AML-193 (cell line): Measurements from ENCODE around the gene GBF1.
A peak's percentile ranks its signal among the peaks of the same experiment; 100 is the strongest.

Experiments
- DNase-seq, 2 experiments: peaks; one replicate each; lab custom pipeline; 2025; lab: John Stamatoyannopoulos, UW

Gene GBF1

DNA sequence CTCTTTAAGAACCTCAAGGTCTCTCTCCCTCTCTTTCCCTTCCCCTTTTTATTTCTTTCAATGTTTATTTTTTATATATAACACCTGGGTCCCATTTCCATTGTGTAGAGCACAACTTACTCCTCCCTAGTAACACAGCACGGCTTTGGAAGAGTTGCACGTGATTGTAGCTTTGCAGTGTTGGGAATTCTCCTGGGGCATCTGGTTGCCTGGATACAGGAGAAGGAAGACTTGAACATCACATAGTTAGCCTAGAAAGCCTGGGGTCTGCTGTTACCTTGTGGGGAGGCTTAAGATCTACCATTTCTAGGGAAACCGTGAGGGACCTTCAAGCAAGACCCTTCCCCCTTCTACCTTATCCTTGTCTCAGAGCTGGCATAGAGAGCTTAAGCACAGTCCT lies 109.1 kb downstream of the GBF1 start:
- DNase-seq: no peak

DNA sequence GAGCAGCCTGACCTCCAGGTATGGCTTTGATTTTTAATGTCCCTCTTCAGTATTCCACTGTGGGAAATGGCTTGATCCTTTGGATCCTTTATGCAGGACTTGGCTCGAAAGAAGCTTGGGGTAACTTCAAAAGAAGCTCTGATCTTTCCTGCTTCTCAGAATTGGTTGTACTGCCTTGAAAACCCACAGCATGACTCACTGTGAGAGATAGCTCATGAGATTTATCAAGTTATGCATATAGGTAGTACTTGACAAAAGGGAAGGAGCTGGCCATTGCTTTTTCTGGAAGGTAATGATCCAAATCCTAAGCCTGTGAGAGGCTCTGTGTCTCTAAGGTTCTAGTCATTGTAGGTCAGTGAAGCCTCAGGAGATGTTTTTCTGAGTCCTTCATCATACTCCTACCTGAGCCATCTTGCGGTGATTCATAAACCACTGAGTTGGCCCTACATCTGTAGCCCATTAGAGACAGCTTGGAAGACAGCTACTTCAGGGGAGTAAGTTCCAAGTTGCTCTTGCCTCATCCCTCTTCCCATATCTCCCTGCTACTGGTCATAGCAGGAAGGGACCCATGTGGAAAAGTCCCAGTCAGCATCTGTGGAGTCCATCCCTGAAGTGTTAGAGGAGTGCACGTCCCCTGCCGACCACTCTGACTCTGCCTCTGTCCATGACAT lies 113.5 kb downstream of the GBF1 start:
- no peak for DNase-seq

DNA sequence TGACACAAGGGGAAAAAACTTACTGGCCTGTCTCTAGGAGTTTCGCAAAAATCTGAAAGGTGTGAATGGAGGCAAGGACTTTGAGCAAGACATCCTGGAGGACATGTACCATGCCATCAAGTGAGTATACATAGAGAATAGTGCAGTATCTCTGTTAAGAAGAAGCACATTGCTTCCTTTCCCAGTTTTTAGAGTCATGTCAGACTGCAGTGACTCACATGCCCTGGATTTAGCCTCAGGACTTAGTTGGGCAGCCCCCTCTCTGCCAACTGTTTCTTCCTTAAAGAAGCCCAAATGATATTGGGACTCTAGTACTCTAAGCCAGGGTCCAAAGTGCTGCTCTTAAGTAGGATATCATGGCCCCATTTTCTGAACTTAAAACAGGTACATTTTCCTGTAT lies 122.1 kb downstream of the GBF1 start:
- no peak for DNase-seq

DNA sequence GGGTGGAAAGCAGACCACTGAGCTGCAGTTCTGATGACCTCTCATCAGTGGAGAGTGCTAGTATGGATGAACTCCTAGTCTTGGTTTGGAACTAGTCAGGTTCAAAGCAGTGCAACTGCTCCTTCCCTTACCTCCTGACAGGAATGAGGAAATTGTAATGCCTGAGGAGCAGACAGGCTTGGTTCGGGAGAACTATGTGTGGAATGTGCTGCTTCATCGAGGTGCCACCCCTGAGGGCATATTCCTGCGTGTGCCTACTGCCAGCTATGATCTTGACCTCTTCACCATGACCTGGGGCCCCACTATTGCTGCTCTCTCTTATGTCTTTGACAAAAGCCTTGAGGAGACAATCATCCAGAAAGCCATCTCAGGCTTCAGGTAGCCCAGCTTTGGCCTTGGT lies 122.7 kb downstream of the GBF1 start:
- DNase-seq: no peak

DNA sequence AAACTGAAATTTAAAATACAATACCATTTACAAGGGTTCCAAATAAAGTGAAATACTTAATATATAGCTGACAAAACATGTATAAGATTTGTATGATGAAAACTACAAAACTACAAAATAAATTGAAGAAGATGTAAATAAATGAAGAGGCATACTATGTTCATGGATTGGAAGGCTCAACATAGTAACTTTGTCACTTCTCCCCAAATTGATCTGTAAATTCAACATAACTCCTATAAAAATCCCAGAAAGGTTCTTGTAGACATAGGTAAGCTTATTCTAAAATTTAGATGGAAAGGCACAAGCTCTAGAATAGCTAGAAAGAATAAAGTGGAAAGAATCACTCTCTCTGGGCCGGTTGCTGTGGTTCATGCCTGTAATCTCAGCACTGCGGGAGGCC lies 126.0 kb downstream of the GBF1 start:
- DNase-seq: no peak

DNA sequence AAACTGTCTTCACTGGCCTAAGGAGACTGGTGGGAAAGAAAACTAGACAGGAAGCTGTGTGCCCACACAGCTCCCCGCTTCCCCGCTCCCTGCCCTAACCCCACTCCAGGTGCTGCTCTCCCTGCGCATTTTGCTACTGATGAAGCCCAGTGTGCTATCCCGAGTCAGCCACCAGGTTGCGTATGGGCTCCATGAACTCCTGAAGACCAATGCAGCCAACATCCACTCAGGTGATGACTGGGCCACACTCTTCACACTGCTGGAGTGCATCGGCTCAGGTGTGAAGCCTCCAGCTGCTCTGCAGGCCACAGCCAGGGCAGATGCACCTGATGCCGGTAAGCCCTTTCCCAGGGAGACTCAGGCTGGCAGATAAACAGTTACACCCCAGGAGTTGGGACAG lies 129.9 kb downstream of the GBF1 start:
- DNase-seq: no peak

DNA sequence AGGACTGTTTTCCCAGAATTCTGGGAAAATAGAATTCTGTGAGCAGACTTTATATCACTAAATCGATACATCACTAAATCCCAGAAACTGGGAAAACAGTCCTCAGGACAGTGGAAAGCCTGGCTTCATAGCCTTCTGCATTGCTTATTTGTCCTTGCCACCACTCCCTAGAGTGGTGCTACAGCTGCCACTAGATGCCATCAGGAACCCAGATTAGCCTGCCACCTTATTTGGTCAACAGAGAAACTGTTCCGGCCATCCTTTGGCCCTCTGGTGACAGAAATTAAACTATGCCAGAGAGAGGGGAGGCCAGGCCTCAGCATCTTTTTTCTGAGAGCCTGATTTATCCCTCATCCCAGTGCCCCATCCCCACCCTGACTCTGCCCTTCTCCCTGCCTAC lies 130.5 kb downstream of the GBF1 start:
- DNase-seq: no peak

DNA sequence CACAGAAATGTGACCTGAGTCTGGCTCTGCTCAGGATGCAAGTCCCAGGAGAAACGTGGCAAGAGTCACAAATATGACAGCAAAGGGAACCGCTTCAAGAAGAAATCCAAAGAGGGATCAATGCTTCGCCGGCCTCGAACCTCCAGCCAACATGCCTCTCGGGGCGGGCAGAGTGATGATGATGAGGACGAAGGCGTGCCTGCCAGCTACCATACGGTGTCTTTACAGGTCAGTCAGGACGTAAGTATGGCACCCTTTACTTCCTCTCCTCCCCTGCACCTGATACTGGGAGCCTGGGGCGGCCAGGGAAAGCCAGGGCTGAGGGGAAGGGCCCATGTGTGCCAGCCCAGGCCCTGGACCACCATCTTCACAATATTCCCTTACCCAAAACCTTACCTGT lies 131.6 kb downstream of the GBF1 start:
- no peak for DNase-seq

DNA sequence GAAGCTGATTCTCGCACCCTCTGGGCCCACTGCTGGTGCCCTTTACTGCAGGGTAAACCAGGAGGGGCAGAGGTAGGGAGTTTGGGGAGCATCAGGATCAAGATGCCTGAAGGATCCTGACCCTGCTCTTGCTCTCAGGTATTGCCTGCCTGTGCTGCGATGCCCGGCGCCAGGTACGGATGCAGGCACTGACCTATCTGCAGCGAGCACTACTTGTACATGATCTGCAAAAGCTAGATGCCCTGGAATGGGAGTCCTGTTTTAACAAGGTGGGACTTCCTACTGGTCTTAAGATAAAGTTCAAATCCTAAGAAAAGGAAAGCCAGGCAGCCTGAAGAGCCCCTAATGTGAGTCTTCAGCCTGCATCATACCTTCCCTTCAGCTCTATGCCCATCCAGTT lies 134.1 kb downstream of the GBF1 start:
- DNase-seq: no peak

DNA sequence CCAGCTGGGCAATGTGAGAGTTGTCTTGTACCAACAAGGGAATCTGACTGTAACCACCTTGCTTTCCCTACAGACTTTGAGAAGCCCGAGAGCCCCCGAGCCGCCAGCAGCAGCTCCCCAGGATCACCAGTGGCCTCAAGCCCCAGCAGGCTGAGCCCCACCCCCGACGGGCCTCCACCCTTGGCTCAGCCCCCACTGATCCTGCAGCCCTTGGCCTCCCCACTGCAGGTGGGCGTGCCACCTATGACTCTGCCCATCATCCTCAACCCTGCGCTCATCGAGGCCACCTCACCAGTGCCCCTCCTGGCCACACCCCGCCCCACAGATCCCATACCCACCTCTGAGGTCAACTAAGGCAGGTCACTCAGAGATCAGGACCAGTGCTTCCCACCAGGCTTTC lies 136.7 kb downstream of the GBF1 start:
- no peak for DNase-seq

DNA sequence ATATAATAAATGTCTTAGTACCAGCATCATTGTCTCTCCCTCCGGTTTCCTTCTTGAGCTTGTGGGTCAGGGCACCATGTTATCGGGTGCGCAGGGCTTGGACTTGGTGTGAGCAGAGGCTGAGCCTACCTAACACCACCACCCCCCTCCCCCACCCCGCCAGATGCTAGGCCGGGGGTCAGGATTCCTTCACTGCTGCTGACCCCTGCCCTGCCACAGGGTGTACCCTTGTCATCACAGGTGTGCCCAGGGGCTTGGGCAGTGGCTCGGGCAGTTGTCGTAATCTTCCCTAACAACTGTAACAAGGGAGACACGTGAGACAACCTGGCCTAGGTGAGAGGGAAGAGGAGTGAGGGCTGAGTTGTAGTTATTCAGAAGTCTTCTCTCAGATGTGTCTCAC lies 137.5 kb downstream of the GBF1 start:
- no peak for DNase-seq

DNA sequence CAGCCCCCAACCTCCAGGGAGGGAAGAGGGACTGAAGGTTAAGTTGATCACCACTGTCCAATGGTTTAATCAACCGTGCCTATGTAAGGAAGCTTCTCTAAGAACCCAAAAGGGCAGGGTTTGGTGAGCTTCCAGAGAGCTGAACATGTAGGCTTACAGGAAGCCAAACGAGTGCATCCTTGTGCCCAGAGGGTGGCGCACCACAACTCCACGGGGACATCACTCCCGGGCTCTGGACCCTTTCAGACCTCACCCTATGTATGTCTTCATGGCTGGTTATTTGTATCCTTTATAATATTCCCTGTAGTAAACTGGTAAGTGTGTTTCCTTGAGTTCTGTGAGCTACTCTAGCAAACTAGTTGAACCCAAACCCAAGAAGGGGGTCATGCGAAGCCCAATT lies 138.7 kb downstream of the GBF1 start:
- no peak for DNase-seq

DNA sequence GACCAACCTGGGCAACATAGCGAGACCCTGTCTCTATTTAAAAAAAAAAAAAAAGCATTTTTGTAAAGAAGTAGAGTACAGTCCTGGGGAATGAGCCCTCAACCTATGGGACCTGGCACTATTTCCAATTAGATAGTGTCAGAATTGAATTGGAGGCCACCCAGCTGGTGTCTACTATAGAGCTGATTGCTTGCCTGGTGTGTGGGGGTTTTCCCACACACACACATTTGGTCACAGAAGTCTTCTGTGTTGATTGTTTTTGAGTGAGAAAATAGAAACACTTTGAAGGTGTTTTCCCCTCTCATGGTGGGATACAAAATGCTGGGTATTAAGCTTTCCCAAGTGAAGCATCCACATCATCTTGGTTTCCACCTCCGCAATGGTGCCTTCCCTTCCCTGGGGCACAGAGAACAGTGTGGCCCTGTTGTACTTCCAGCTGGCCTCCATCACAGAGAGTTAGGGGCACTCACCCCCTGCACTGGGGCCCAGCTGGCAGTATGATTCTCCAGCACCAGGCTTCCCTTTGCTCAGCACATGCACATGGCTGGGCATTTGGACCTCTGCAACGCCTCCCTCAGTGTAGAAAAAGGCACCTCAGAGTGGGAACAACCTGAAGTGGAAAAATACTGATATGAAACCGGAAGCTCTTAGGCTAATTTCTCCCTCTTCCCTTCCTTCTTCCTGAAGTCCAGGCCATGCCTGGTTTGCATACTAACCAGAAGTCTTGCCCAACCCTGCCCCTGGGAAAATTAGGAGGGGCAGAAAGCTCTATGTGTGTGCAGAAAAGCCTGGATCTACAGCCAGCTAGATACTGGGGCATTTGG lies 139.5 kb downstream of the GBF1 start:
- no peak for DNase-seq

DNA sequence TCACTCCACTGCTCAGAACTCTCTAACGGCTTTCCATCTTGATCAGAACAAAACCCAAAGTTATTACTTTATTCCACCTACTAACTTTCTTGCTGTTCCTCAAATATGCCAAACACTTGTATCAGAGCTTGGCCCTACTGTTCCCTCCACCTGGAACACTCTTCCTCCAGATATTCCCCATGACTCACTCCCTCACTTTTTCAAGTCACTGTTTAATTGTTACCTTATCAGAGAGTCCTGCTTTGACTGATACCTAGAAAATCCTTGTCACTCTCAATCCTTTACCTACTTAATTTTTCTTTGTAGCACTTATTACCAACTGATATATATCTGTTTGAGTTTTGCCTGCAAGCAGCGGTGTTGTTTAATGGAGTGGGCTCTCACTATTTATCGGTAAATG lies 144.6 kb downstream of the GBF1 start:
- no peak for DNase-seq

DNA sequence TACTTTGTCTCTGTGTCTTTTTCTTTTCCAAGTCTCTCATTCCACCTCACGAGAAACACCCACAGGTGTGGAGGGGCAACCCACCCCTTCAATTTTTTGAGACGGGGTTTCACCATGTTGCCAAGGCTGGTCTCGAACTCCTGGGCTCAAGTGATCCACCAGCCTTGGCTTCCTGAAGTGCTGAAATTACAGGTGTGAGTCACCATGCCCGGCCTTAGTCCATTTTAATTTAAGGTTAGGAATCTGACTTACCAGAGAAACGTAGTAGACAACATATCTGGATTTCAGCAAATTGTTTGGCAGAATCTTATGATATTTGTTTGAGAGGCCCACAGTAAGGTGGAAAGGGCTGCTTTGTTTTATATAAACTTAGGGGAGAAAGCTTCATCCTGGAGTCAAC lies 147.0 kb downstream of the GBF1 start:
- DNase-seq: no peak

DNA sequence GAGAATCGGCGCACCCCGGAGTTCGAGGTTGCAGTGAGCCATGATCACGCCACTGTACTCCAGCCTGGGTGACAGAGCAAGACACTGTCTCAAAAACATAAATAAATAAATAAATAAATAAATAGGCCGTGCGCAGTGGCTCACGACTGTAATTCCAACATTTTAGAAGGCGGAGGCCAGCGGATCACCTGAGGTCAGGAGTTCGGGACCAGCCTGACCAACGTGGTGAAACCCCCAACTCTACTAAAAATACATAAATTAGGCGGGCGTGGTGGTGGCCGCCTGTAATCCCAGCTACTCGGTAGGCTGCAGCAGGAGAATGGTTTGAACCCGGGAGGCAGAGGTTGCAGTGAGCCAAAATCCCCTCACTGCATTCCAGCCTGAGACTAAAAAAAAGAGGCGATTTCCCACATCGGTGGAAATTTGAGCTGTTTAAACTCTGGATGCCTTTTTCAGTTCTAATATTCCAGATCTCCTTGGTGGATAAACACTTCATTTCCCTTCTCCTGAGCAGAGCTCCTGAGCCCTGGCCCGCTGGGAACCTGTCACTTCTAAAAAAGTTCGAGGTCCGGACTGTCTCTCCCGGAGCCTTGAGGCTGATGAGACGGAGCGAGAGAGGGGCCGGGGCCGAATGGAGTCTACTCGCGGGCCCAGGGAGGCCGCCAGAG lies 148.2 kb downstream of the GBF1 start:
- no peak for DNase-seq

DNA sequence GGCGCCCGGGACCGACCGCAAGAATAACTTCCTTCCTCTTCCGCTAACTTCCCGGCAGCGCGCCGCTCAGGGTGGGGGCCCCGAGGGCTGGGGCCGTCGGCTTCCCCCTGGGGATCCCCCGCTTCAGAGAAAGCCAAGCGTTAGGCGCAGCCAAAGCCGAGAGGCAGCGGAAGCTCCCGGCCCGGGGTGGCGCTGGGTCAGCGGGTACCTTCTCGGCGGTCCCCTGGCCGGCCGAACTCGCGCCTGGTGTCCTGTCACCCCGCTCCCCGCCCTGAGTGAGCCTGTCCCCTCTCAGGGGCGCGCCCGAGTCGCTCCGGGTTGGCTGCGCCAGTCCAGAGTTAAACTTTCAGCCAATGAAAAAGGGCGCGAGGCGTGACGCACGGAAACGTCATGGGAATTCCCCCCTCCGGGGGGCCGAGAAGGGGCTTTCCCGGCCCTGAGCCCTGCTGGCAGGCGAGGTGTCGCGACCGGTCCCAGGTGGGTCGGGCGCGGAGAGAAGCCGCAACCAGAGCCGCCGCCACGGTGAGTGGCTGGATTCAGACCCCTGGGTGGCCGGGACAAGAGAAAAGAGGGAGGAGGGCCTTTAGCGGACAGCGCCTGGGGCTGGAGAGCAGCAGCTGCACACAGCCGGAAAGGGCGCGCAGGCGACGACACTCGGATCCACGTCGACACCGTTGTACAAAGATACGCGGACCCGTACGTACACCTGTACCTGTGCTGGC lies 148.9 kb downstream of the GBF1 start:
- DNase-seq: peak; percentile 84 to 85

DNA sequence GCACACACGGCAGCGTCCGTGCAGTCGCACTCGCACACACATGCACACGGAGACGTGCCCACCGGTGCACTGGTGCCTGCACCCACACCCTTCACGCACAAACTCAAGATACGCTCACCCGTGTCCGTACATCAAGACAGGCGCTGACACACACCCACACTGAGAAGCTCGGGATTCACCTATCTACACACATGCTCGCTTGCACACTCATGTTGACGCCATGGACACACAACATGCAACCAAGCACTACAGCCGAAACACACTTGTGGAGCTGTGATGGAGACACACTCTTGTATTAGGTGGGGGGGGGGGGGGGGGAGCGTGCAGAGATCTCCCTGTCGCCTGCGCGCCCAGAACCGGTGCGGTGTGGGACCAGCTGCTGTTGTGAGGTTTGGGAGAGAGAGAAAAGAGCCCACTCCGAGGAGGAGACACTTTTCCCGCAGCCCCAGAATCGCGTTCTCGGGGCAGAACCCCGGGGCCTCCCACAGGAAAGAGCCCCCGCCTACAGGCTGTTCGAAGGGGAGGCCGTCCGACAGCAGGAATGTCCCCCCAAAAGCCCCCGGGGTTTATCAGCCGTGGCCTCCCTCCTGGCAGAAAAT lies 149.6 kb downstream of the GBF1 start:
- DNase-seq: no peak

DNA sequence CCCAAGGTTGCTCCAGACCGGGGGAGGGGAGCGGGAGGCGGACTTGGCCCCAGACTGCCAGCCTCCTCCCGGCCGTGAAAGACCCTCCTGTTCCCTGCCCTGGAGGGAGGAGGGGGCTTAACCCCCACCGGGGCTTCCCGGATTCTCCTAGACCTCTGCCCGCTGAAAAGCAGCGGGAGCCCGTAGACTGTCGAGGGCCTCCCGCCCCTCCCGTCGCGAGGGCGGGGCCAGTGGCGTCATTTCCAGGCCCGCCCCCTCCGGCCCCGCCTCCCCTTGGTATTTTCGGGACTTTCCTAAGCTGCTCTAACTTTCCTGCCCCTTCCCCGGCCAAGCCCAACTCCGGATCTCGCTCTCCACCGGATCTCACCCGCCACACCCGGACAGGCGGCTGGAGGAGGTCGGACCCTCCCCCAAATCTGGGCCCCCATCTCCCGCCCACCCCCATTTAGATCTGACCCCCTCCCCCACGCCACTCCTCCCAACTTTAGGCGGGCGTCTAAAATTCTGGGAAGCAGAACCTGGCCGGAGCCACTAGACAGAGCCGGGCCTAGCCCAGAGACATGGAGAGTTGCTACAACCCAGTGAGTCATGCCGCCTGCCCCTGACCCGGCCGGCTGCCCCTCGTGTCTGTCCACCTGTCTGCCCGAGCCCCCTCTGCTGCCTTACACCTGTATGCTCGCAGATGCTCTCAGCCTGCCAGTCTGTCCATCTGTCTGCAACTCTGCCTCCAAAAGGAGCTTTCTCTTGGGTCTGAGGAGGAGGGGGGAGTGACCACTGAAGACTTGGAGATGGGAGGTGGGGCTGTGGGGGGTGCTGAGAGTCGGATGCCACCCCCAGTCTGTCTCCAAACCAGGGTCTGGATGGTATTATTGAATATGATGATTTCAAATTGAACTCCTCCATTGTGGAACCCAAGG lies 150.3 kb downstream of the GBF1 start, which contains the start of gene NFKB2:
NFKB2 (plus strand) TSS at position 306 of the 917 bp plus-strand sequence; CDS start at position 561, 255 bp downstream.
- DNase-seq: peak; percentile 38 to 64

DNA sequence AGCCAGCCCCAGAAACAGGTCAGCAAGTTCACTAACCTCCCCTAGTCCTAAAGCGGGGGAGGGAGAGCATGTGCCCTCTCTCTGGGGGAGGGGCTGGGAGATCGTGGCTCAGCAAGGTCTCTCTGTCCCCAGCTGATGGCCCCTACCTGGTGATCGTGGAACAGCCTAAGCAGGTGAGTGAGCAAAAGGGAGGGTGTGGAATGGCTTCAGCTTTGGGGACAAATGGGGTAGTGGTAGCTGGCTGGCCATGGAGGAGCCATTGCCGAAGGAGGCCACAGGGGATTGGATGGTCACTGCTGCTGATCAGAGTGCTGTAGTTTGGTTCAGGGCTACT lies 151.0 kb downstream of the GBF1 start:
- DNase-seq: no peak

DNA sequence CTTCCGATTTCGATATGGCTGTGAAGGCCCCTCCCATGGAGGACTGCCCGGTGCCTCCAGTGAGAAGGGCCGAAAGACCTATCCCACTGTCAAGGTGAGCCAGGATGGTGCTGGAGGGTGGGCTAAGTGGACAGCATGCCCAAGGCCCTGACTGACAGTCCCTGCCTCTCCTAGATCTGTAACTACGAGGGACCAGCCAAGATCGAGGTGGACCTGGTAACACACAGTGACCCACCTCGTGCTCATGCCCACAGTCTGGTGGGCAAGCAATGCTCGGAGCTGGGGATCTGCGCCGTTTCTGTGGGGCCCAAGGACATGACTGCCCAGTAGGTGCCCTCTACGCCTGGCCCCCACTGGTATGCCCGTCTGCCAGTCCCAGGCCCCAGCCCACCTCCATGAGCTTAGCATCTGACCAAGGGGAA lies 151.4 kb downstream of the GBF1 start:
- no peak for DNase-seq
